ENCODE measurements around the gene MARCHF3.

The MARCHF3 gene

DNA sequence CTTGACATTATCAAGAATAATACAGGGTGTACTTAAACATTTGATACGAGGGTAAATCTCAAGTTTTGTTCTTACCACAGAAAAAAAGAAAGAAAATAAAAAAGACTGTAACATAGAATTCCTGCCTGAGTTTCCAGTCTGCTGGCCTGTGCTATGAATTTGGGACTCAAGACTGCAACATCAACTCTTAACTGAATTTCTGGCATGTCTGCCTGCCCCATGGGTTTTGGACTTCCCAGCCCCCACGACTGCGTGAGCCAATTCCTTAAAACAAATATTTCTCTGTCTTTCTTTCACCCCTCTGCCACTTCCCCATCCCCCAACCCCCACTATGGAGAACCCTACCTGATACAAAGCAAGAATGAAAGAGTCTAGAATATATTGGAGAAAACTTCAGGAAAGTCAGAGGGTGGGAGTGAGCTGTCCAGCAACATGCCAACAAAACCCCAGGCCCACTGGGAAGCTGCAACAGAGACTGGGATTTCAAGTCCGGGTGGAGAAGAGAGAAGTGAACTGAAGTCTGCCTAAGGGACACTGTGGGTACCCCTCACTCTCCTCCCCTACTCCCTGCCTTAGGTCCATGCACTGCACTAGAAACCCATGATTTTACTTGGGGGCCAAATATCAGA, 43.0 kb downstream of the MARCHF3 start:
- TF ChIP-seq, protein P1, sequence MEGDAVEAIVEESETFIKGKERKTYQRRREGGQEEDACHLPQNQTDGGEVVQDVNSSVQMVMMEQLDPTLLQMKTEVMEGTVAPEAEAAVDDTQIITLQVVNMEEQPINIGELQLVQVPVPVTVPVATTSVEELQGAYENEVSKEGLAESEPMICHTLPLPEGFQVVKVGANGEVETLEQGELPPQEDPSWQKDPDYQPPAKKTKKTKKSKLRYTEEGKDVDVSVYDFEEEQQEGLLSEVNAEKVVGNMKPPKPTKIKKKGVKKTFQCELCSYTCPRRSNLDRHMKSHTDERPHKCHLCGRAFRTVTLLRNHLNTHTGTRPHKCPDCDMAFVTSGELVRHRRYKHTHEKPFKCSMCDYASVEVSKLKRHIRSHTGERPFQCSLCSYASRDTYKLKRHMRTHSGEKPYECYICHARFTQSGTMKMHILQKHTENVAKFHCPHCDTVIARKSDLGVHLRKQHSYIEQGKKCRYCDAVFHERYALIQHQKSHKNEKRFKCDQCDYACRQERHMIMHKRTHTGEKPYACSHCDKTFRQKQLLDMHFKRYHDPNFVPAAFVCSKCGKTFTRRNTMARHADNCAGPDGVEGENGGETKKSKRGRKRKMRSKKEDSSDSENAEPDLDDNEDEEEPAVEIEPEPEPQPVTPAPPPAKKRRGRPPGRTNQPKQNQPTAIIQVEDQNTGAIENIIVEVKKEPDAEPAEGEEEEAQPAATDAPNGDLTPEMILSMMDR (IDR thresholded peaks at IDR 0.05; ENCODE audit: extremely low read depth, missing control alignments): no peak
- DNase-seq (ENCODE audit: low spot score): no peak

DNA sequence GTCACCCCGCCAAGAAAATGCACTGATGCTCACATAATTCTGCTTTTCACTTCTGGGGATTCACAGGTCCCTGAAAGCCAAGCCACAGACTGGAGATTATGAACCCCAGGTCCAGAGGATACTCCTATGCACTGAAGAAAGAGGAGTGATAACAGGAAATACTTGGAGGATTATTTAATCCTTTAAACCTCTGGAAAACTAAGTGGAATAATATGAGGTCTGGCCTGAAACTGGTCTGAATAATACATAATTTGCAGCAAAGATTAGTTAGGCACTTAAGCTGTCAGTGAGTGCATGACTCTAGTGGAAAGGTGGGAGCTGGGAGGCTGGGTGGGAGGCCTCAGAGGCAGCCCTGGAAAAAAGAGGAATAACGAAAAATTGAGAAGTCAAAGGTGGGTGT, 45.7 kb downstream of the MARCHF3 start:
- TF ChIP-seq, protein P1 (IDR thresholded peaks at IDR 0.05; ENCODE audit: extremely low read depth, missing control alignments): no peak
- no peak for DNase-seq (ENCODE audit: low spot score)

DNA sequence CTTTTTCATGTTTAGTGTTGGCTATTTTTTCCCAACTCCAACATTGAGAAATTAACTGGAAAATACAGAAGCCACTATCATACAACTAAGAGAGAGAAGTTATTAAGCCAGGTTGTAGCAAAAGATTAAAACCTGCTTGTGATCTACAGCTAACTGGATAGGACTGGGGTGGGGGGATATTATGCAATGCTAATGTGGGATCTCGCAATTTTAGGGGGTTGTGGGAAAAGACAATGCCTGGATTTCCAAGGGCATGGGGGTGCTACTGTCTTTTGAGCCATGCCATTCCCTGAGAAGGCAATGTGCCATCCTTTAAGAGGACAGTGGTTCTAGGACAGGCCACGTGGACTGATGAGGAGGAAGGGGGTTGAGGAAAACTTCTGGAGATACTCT, 46.5 kb downstream of the MARCHF3 start:
- TF ChIP-seq, protein P1 (IDR thresholded peaks at IDR 0.05; ENCODE audit: extremely low read depth, missing control alignments): no peak

DNA sequence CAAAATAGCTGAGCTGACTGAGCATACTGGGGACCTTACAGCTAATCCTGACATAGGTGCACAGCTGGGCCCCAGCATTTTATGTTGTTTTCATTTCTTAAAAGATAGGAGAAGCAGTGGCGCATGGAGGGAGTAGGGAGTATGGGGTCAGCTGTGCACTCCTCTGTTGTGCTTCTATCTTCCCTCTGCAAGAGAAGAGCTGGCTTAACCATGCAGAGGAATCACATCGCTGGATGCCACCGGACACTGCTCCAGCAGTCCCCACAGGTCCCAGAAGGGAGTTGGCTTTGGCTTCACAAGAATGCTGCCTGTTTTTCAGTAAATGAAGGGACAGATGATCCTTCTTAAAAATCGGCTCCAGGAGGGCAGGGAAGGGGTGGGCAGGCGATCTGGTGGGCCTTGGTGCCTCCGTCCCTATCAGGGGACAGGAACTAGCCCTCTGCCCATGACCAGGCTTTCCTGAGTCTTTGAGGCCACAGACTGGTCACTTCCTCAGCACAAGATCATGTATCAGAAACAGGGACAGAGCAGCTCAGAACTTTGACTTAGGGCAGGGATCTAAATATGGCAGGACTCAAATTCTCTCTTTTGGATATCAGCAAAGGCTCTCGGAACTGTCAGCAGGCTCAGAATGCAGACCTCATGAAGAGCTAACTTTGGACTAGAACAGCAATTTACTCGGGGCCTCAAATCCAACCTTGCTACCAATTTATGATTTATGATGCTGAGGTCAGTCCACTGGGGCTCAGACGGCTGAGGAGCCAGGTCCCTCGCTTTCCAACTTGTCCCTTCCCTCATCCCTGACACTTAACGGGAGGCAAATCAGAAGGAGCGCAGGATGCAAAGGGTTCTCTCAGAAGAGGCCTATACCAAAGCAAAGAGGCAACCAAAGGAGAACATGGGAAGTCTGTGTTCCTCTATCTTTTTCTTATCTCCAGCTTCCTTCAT, 47.2 kb downstream of the MARCHF3 start:
- no peak for DNase-seq (ENCODE audit: low spot score)
- TF ChIP-seq, protein P1 (IDR thresholded peaks at IDR 0.05; ENCODE audit: extremely low read depth, missing control alignments): no peak

More for the DNA sequence above, 46.5 kb downstream of the MARCHF3 start:
- no peak for DNase-seq (ENCODE audit: low spot score)

DNA sequence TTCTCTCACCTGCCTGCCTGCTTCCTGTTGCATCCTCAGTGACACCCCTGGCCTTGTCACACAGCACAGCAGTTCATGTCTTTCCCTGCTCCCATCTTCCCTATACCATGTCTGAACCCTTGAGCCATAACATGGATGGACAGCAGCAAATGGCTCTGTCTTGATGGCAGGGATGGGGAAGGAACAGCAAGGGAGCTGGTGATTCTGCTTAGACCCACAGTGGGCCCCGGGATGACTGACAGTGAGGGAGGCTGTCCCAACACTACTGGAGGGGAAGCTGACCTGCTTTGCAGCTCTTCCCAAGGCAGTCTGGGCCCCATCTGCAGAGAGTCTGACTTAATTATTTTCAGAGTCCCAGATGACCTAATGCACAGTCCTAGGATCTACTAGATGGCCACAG, 48.2 kb downstream of the MARCHF3 start:
- TF ChIP-seq, protein P1 (IDR thresholded peaks at IDR 0.05; ENCODE audit: extremely low read depth, missing control alignments): no peak
- DNase-seq (ENCODE audit: low spot score): no peak

DNA sequence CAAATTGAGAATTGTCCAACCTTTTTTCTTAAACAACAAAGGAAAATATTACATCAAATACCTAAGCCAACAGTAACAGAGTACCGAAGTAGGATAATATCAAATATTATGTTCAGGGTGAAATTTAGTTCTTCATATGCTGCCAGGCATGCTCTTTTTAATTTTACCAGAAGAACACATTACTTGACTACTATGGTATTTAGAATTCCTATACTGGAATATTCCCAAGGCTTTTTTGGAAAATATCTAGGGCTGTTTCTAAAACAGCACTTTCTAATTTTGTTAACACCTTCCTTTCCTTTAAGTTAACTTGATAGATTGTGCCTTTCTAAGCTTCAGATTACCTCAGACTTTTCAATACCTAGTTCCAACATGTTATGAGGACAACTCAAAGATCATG, 48.7 kb downstream of the MARCHF3 start:
- TF ChIP-seq, protein P1 (IDR thresholded peaks at IDR 0.05; ENCODE audit: extremely low read depth, missing control alignments): no peak
- DNase-seq (ENCODE audit: low spot score): no peak

DNA sequence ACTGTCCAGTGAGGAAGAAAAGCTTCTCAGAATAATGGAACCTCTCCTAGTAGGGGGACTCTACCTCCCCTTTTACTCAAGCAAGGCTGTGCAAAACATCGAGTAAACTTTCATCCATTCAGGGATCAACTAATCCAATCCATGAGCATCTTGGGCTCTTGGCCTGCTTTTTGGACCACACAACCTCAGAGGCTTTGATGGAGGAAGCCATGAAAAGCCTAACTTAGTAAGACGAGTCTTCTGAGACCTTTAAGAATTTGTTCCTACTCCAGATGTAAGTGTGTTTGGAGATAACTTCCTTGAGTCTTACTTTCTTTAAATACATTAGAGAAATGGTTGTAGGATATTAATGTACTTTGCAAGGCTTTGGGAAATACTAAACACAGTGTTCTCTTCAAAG, 49.1 kb downstream of the MARCHF3 start:
- TF ChIP-seq, protein P1 (IDR thresholded peaks at IDR 0.05; ENCODE audit: extremely low read depth, missing control alignments): no peak
- DNase-seq (ENCODE audit: low spot score): no peak

Data from GM20000 (cell line).